KOPT-K1 (cell line): ENCODE results near the gene EPHA1.
"Not testable (repeated sequence)": the region's sequence is repeated elsewhere in the genome, so short reads cannot be mapped to it uniquely, and the experiment has no call there.

Experiments used
- H3K27ac ChIP-seq: fragments of 200-600 bp; sonication (generic); 2 replicates; pipeline ENCODE4 v1.5.1; 2016; ENCODE audit warnings: antibody characterized with exemption, mild to moderate bottlenecking, low read depth, low read length; ENCODE audit not compliant: poor library complexity, severe bottlenecking
- H3K36me3 ChIP-seq: fragments of 200-600 bp; sonication (generic); 2 replicates; pipeline ENCODE4 v1.5.1; 2017; ENCODE audit warnings: antibody characterized with exemption, mild to moderate bottlenecking, low read length, moderate library complexity; ENCODE audit not compliant: insufficient read depth
- H3K9me3 ChIP-seq: fragments of 200-600 bp; sonication (generic); 2 replicates; pipeline ENCODE4 v1.5.1; 2017; ENCODE audit warnings: antibody characterized with exemption, low read length, mild to moderate bottlenecking; ENCODE audit not compliant: insufficient read depth, poor library complexity, severe bottlenecking

EPHA1 gene

DNA sequence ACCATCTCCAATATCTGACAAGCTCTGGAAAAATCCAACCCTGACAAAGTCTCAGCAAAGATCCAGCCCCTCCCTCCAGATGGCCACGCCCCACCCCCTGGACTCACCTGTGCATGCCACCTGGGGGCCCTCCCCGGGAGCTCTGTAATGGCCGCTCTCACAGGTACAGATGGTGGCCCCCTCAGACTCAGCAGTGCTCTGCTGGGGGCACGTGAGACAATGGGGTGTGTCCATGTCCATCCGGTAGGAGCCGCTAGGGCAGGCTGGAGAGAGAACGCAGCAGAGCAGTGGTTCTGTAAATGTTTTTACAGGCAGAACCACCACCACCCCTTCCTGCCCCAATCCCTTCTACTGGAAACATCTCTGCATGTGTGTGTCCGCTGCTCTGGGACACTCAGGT is 9.5 kb downstream of the EPHA1 start:
- no peaks in the 10 kb centered on the region for H3K36me3 ChIP-seq
- no peaks in the 10 kb centered on the region for H3K9me3 ChIP-seq
- H3K27ac ChIP-seq: no peak overlapping the region

GRCh38 chr7:143398616-143399015 is 10.0 kb downstream of the EPHA1 start:
- H3K36me3 ChIP-seq: no peaks in the 10 kb centered on the region
- no peaks in the 10 kb centered on the region for H3K9me3 ChIP-seq
- H3K27ac ChIP-seq: no peak overlapping the region

DNA sequence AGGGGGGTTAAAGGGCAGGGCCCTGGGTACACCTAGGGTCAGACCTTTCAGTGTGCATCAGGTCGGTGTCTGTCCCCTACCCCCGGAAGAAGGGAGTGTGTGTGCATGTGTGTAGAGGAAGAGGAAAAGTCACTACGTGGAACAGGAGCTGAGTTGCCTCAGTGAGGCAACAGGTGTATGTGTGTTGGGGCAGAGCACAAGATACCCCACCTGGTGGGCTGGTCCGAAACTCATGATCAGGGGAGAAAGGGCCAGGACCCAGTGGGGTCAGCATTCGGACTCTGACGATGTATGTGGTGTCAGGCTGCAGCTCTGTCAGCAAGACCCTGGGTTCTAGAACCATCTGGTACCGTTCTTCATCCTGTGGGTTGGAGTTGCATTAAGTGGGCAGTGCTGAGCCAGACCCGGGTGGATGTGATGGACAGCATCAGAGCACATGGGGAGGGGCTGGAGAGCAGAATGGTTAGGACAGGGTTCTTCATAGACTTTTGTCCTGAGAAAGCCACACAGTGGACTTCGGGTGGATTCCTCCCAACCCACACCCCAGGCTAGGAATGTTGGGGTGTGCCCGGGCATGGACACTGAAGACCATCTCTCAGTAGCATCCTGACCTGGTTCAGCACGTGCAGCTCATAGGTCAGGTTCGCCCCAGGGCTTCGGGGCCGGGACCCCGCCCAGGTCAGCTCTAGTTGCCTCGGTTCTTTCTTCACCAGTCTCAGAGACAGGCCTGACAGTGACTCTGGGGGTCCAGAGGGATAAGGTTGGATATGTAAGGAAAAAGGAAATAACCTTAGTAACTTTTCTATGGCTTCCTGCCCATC is 10.7 kb downstream of the EPHA1 start:
- no peaks in the 10 kb centered on the region for H3K36me3 ChIP-seq
- H3K27ac ChIP-seq: no peak overlapping the region

DNA sequence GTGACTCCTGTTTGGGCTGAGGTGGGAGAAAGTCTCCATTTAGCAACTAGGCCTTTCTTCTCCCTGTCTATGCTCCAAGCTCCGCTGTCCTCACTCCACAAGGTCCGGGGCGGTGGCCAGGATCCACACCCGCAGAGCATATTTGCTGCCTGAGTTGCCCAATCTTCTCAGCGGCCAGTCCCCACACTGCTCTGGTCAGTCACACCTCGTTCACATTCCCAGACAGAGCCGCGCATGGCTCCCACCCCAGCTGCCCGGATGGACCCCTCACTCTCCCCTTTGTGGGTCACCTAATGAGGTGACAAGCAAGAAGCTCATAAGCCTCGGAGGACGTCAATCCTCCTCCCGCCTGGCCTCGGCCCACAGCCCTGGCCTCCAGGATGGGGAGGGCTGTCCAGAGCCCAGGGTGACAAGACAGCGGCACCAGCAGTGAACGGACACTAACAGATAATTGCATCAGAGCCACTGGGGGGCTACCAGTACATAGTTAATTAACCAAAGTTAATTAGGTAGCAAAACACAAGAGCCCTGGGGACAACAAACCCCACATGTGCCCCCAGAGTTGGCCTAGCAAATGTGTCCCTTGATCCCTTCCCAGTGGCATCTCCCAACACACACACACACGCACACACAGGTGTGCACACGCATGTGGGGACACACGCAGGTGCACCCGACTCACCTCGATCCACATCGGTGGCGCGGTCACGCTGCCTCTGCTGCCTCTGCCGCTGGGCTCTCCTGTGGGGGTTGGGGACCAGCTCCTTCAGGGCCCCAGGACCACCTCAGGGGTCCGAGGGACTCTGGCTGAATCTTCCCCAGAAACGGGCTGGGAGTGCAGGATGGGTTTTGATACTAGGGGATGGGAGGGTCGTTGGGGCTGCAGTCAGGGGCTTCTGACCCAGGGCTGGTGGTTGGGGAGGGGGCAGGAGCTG is 11.8 kb downstream of the EPHA1 start:
- no peak overlapping the region for H3K27ac ChIP-seq
- no peaks in the 10 kb centered on the region for H3K36me3 ChIP-seq
- H3K9me3 ChIP-seq: no peaks in the 10 kb centered on the region

More for the DNA sequence above, 10.7 kb downstream of the EPHA1 start:
- H3K9me3 ChIP-seq: no peaks in the 10 kb centered on the region

GRCh38 chr7:143396182-143396581 is 12.5 kb downstream of the EPHA1 start:
- Histone ChIP-seq H3K9me3 (no peaks in the 10 kb centered on the region), H3K27ac (no peak overlapping the region), H3K36me3 (no peaks in the 10 kb centered on the region)

GRCh38 chr7:143395187-143396149 is 13.2 kb downstream of the EPHA1 start:
- Histone ChIP-seq H3K27ac (no peak overlapping the region), H3K9me3 (no peaks in the 10 kb centered on the region), H3K36me3 (no peaks in the 10 kb centered on the region)

- Histone ChIP-seq H3K27ac (no peak overlapping the region), H3K36me3 (no peaks in the 10 kb centered on the region), H3K9me3 (no peaks in the 10 kb centered on the region)
Measured at GRCh38 chr7:143394777-143395176, 13.9 kb downstream of the EPHA1 start.

DNA sequence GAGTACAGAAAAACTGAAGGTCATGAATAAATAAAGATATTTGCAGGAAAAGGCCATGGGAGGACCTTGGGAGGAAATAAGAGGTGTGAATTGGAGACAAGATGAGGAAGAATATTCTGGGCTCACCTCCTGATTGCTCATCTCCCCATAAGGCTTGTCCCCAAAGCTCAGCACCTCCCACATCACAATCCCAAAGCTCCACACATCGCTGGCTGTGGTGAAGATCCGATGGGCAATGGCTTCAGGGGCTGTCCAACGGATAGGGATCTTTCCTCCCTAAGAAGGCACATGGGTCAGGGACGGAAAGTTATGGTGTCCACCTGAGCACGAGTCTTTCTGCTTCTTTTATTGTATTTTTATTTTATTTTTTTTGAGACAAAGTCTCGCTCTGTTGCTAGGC is 14.6 kb downstream of the EPHA1 start:
- Histone ChIP-seq H3K36me3 (no peaks in the 10 kb centered on the region), H3K27ac (no peak overlapping the region), H3K9me3 (no peaks in the 10 kb centered on the region)

DNA sequence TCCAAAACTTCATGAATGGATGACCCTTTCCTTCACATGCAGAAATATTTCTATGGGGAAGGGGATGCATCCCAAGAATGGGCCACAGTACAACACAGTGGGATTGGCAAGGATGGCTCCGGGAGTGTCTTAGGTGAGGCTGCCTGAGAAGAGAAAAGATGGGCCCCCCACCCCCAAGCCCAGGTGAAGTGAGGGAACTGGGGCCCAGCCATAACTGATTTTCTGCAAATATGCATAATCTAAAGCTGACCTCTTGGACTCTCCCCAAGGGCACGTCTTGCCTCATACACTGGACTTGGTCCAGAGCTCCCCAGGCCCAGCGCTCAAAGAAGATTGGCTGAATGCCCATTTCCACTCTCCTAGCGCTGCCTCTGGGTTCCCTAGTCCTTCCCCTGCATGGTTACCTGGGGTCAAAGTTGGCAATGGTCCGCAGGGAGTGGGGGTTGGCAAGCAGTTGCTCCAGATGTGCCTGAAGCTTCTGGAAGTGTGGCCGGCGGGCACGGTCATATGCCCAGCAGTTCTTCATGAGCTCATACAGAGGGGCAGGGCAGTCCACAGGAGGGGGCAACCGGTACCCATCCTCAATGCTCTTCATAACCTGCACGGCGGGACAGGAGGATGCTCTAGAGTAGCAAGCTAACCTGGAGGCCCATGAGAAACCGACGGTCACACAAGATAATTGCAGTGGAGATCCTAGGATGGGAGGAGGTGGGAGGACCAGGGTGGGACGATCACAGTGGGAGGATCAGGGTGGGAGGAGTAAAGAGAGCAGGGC is 15.2 kb downstream of the EPHA1 start:
- Histone ChIP-seq H3K36me3 (no peaks in the 10 kb centered on the region), H3K9me3 (no peaks in the 10 kb centered on the region), H3K27ac (no peak overlapping the region)

GRCh38 chr7:143392875-143393266 is 15.8 kb downstream of the EPHA1 start:
- H3K27ac ChIP-seq: no peak overlapping the region
- H3K9me3 ChIP-seq: no peaks in the 10 kb centered on the region
- no peaks in the 10 kb centered on the region for H3K36me3 ChIP-seq

DNA sequence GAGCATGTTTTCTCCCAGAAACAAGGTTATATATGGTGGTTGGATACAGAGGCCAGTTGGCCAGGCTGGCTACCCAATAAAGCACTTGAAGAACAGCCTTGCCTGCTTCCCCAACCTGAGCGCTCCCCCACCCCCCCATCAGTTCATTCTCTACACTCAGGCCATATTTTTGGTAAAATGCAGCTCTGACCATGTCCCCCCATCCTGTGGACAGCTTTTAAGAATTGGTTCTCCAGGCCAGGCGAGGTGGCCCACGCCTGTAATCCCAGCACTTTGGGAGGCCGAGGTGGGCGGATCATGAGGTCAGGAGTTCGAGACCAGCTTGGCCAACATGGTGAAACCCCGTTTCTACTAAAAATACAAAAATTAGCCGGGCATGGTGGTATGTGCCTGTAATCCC is 16.2 kb downstream of the EPHA1 start:
- H3K27ac ChIP-seq, H3K36me3 ChIP-seq, H3K9me3 ChIP-seq: not testable (repeated sequence)

DNA sequence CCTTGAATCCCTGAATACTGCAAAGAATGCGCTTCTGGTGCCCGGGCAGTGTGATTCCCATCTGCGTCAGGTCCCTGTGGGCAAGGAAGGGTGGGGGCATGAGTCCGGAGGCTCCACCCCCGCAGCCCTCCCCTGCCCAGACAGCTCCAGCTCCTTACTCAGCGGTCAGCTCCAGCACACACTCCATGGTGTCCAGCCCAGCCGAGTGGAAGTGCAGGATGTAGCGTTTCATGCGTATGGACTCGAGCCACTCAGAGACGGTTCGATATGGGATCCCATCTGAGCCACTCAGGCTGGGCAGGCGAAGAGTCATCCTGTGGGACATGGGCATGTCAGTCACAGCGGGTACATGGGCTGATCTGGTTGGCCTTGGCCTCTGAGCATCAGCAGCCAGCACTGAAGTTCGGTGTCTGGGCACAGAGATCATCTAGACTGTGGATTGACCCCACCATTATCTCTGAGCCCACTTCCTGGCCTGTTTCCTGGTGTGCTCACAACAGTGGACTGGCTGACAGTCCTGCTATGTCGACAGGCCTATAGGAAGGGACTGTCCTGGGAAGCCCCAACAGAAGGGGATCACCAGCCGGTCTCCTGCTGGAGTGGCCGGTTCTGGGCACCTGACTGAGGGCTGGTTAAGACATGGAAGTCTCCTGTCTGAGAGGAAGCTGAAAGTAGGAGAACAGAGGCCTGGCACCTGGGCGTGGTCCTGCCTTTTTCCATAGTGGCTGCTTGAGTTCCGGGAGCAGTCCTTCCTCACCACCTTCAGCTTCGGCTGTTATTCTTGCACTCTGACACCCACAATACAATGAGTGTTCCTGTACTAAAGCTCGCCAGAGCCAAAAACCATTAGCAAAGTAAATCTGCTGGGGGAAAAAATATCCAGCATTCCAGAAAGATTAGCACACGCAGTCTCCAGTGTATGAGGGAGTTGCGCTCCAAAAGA is 16.9 kb downstream of the EPHA1 start:
- Histone ChIP-seq H3K9me3 (no peaks in the 10 kb centered on the region), H3K27ac (no peak overlapping the region), H3K36me3 (no peaks in the 10 kb centered on the region)

GRCh38 chr7:143390773-143391317 is 17.8 kb downstream of the EPHA1 start:
- Histone ChIP-seq H3K9me3 (no peaks in the 10 kb centered on the region), H3K27ac (no peak overlapping the region), H3K36me3 (no peaks in the 10 kb centered on the region)
